ENCODE measurements around the gene ARRDC4. TPM values are rescaled to one million over a fixed set of nuclear protein-coding genes. Genes with fewer than 3 reads are reported as not detected.
A peak's percentile ranks its signal among the peaks of the same experiment; 100 is the strongest.

Gene ARRDC4
- total and polyA plus RNA-seq, 9 of the 15 experiments (the other 6 are each of a cell fraction or from before 2014, with no cell fraction given) = 4.3 to 16.1 (median 14.4) TPM

DNA sequence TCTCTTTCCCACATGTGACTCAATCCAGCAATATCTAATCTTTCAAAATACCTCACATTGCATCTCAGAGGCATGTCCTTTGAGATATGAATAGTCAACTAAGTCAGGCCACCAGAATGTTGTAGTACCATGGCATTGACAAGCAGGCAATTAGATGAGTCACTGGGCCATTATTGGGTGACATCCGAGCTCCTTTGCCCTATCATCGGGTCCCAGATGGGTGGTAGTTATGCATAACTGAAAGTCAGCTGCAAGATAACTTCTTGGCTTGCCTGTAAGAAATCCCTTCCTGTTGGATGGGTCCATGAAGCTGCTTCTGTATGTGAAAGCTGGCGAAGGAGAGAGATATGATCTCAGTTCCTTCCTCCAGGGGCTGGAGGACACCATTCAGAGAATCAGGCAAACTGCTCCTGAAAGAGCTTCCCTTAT, 32.8 kb downstream of the ARRDC4 start (continued):
- TF ChIP-seq, protein P1, sequence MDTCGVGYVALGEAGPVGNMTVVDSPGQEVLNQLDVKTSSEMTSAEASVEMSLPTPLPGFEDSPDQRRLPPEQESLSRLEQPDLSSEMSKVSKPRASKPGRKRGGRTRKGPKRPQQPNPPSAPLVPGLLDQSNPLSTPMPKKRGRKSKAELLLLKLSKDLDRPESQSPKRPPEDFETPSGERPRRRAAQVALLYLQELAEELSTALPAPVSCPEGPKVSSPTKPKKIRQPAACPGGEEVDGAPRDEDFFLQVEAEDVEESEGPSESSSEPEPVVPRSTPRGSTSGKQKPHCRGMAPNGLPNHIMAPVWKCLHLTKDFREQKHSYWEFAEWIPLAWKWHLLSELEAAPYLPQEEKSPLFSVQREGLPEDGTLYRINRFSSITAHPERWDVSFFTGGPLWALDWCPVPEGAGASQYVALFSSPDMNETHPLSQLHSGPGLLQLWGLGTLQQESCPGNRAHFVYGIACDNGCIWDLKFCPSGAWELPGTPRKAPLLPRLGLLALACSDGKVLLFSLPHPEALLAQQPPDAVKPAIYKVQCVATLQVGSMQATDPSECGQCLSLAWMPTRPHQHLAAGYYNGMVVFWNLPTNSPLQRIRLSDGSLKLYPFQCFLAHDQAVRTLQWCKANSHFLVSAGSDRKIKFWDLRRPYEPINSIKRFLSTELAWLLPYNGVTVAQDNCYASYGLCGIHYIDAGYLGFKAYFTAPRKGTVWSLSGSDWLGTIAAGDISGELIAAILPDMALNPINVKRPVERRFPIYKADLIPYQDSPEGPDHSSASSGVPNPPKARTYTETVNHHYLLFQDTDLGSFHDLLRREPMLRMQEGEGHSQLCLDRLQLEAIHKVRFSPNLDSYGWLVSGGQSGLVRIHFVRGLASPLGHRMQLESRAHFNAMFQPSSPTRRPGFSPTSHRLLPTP (IDR thresholded peaks at IDR 0.05; ENCODE audit: borderline replicate concordance, extremely low read depth, insufficient read length) = no peak
- TF ChIP-seq BHLHE40 (IDR thresholded peaks at IDR 0.05; ENCODE audit: low read length) = peak; percentile 85
- no peak for TF ChIP-seq GABPB1 (CRISPR knock-in tag; IDR thresholded peaks at IDR 0.05)
- peak; percentile 71; the same call in 1 of the 2 replicates for TF ChIP-seq ZNF589 (CRISPR knock-in tag; IDR thresholded peaks at IDR 0.05; ENCODE audit: low read depth)
- TF ChIP-seq SUPT5H (IDR thresholded peaks at IDR 0.05) = no peak
- TF ChIP-seq U2AF1 (optimal IDR thresholded peaks at IDR 0.05; ENCODE audit: low read depth, low read length) = no peak
- TF ChIP-seq CBX5 (IDR thresholded peaks at IDR 0.05; ENCODE audit: borderline replicate concordance, low read depth) = no peak
- TF ChIP-seq CBFB (CRISPR knock-in tag; IDR thresholded peaks at IDR 0.05) = no peak
- no peak for TF ChIP-seq ZNF224 (CRISPR knock-in tag; IDR thresholded peaks at IDR 0.05)
- no peak for TF ChIP-seq FOXK2 (conservative IDR thresholded peaks at IDR 0.05 in 1 of 2, IDR thresholded peaks at IDR 0.05 in 1 of 2; ENCODE audit: low read depth in 2 of 2)
- no peak for TF ChIP-seq NUFIP1 (IDR thresholded peaks at IDR 0.05; ENCODE audit: partially characterized antibody)
- TF ChIP-seq, protein P2, sequence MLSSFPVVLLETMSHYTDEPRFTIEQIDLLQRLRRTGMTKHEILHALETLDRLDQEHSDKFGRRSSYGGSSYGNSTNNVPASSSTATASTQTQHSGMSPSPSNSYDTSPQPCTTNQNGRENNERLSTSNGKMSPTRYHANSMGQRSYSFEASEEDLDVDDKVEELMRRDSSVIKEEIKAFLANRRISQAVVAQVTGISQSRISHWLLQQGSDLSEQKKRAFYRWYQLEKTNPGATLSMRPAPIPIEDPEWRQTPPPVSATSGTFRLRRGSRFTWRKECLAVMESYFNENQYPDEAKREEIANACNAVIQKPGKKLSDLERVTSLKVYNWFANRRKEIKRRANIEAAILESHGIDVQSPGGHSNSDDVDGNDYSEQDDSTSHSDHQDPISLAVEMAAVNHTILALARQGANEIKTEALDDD (IDR thresholded peaks at IDR 0.05) = peak; percentile 76; the same call in 1 of the 2 replicates
- no peak for TF ChIP-seq HMG20B (CRISPR knock-in tag; IDR thresholded peaks at IDR 0.05)
- no peak for TF ChIP-seq XRCC4 (IDR thresholded peaks at IDR 0.05; ENCODE audit: extremely low read depth, insufficient read depth, insufficient read length)
- TF ChIP-seq ZNF165 (CRISPR knock-in tag; IDR thresholded peaks at IDR 0.05; ENCODE audit: borderline replicate concordance) = no peak
- TF ChIP-seq, protein P3, sequence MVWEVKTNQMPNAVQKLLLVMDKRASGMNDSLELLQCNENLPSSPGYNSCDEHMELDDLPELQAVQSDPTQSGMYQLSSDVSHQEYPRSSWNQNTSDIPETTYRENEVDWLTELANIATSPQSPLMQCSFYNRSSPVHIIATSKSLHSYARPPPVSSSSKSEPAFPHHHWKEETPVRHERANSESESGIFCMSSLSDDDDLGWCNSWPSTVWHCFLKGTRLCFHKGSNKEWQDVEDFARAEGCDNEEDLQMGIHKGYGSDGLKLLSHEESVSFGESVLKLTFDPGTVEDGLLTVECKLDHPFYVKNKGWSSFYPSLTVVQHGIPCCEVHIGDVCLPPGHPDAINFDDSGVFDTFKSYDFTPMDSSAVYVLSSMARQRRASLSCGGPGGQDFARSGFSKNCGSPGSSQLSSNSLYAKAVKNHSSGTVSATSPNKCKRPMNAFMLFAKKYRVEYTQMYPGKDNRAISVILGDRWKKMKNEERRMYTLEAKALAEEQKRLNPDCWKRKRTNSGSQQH (CRISPR knock-in tag; IDR thresholded peaks at IDR 0.05) = no peak
- no peak for TF ChIP-seq ETS2 (tag; IDR thresholded peaks at IDR 0.05; ENCODE audit: borderline replicate concordance, poor library complexity, severe bottlenecking)
- TF ChIP-seq, protein P4, sequence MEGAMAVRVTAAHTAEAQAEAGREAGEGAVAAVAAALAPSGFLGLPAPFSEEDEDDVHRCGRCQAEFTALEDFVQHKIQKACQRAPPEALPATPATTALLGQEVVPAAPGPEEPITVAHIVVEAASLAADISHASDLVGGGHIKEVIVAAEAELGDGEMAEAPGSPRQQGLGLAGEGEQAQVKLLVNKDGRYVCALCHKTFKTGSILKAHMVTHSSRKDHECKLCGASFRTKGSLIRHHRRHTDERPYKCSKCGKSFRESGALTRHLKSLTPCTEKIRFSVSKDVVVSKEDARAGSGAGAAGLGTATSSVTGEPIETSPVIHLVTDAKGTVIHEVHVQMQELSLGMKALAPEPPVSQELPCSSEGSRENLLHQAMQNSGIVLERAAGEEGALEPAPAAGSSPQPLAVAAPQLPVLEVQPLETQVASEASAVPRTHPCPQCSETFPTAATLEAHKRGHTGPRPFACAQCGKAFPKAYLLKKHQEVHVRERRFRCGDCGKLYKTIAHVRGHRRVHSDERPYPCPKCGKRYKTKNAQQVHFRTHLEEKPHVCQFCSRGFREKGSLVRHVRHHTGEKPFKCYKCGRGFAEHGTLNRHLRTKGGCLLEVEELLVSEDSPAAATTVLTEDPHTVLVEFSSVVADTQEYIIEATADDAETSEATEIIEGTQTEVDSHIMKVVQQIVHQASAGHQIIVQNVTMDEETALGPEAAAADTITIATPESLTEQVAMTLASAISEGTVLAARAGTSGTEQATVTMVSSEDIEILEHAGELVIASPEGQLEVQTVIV (CRISPR knock-in tag; IDR thresholded peaks at IDR 0.05; ENCODE audit: borderline replicate concordance) = no peak
- TF ChIP-seq TBP (optimal IDR thresholded peaks at IDR 0.05; ENCODE audit: low read depth, low read length) = no peak
- peak; percentile 9 for TF ChIP-seq NEUROD1 (IDR thresholded peaks at IDR 0.05; ENCODE audit: borderline replicate concordance, low read depth, low read length, partially characterized antibody)
- TF ChIP-seq NBN (IDR thresholded peaks at IDR 0.05; ENCODE audit: low read depth) = no peak
- no peak for TF ChIP-seq HOXB6 (CRISPR knock-in tag; IDR thresholded peaks at IDR 0.05; ENCODE audit: borderline replicate concordance)
- TF ChIP-seq CC2D1A (IDR thresholded peaks at IDR 0.05) = peak; percentile 59; the same call in 1 of the 2 replicates
